Measurements from ENCODE around the gene TMEM143.
A peak's percentile ranks its signal among the peaks of the same experiment; 100 is the strongest.

Gene TMEM143

GRCh38 chr19:48338253-48338755, 25.4 kb downstream of the TMEM143 start:
- Histone ChIP-seq H3K27ac (ENCODE audit: low read depth, low read length) (no peak overlapping the region), H2BK5ac (ENCODE audit: low read depth, low read length, poor library complexity) (no peak overlapping the region), H2AFZ (ENCODE audit: insufficient read depth, low read length, poor library complexity) (no peak overlapping the region), H2AK5ac (ENCODE audit: low read length) (no peak overlapping the region), H2BK12ac (ENCODE audit: low read length) (no peak overlapping the region), H4K8ac (ENCODE audit: low read depth, low read length) (no peak overlapping the region), H4K12ac (ENCODE audit: low read depth, low read length) (no peak overlapping the region), H3K9me3 (ENCODE audit: insufficient read depth, low read depth, low read length) (peaks cover 2% of the 10 kb centered on the region), H3K4me3 (ENCODE audit: low read depth, low read length) (no peak overlapping the region), H3K36me3 (ENCODE audit: control insufficient read depth in 1 of 2, insufficient read depth in 2 of 2, low read length in 2 of 2) (peaks cover 0 to 2% of the 10 kb centered on the region in 2 experiments), H2BK120ac (ENCODE audit: insufficient read depth, low read length, poor library complexity) (no peak overlapping the region), H3K4me2 (ENCODE audit: low read length) (no peak overlapping the region), H3K14ac (ENCODE audit: low read length) (no peak overlapping the region), H3K4ac (ENCODE audit: low read depth, low read length) (no peak overlapping the region), H3K4me1 (ENCODE audit: control insufficient read depth in 1 of 2, insufficient read depth in 2 of 2, low read length in 2 of 2) (peaks cover 4 to 6% of the 10 kb centered on the region in 2 experiments), H3K27me3 (ENCODE audit: insufficient read depth, low read length) (no peaks in the 10 kb centered on the region), H3K79me1 (ENCODE audit: low read length) (peaks cover 7% of the 10 kb centered on the region), H3K9ac (ENCODE audit: low read length) (no peak overlapping the region), H3K18ac (ENCODE audit: low read length) (no peak overlapping the region), H3K79me2 (ENCODE audit: control insufficient read depth, insufficient read depth, low read length, poor library complexity) (no peaks in the 10 kb centered on the region), H3K23ac (ENCODE audit: low read length) (no peak overlapping the region), H4K91ac (ENCODE audit: low read depth, low read length) (no peak overlapping the region)
- DNase-seq, result no peak
- WGBS (ENCODE audit: extremely low coverage, insufficient coverage, insufficient read length), result no CpG with 5 or more reads among the region's 14 CpGs

- H3K79me2 ChIP-seq (ENCODE audit: control insufficient read depth, insufficient read depth, low read length, poor library complexity), result peaks cover 3% of the 10 kb centered on the region
- peak overlapping the region; percentile 56 for H3K4me3 ChIP-seq (ENCODE audit: low read depth, low read length)
- peak overlapping the region; percentile 4 for H3K9ac ChIP-seq (ENCODE audit: low read length)
- H3K27ac ChIP-seq (ENCODE audit: low read depth, low read length), result peak overlapping the region; percentile 42
- H2BK12ac ChIP-seq (ENCODE audit: low read length), result peak overlapping the region; percentile 41
- H4K91ac ChIP-seq (ENCODE audit: low read depth, low read length), result peak overlapping the region; percentile 64
- peak overlapping the region; percentile 83 for H3K14ac ChIP-seq (ENCODE audit: low read length)
- peak; percentile 95 to 96 for DNase-seq
- H3K4me2 ChIP-seq (ENCODE audit: low read length), result peak overlapping the region; percentile 66
- no peak overlapping the region for H3K23ac ChIP-seq (ENCODE audit: low read length)
- H3K18ac ChIP-seq (ENCODE audit: low read length), result peak overlapping the region; percentile 5
- peak overlapping the region; percentile 84 for H4K8ac ChIP-seq (ENCODE audit: low read depth, low read length)
- no CpG with 5 or more reads among the region's 54 CpGs for WGBS (ENCODE audit: extremely low coverage, insufficient coverage, insufficient read length)
- no peaks in the 10 kb centered on the region for H3K9me3 ChIP-seq (ENCODE audit: insufficient read depth, low read depth, low read length)
- H3K4me1 ChIP-seq (ENCODE audit: control insufficient read depth in 1 of 2, insufficient read depth in 2 of 2, low read length in 2 of 2), result peaks cover 15 to 21% of the 10 kb centered on the region in 2 experiments
- H3K4ac ChIP-seq (ENCODE audit: low read depth, low read length), result no peak overlapping the region
- peak overlapping the region; percentile 7 for H2BK5ac ChIP-seq (ENCODE audit: low read depth, low read length, poor library complexity)
- H2BK120ac ChIP-seq (ENCODE audit: insufficient read depth, low read length, poor library complexity), result peak overlapping the region; percentile 45
- peak overlapping the region; percentile 0 for H4K12ac ChIP-seq (ENCODE audit: low read depth, low read length)
- H3K79me1 ChIP-seq (ENCODE audit: low read length), result peaks cover 17% of the 10 kb centered on the region
- no peaks in the 10 kb centered on the region for H3K27me3 ChIP-seq (ENCODE audit: insufficient read depth, low read length)
- H3K36me3 ChIP-seq (ENCODE audit: control insufficient read depth in 1 of 2, insufficient read depth in 2 of 2, low read length in 2 of 2), result peaks cover 0 to 2% of the 10 kb centered on the region in 2 experiments
- H2AK5ac ChIP-seq (ENCODE audit: low read length), result peak overlapping the region; percentile 42
- H2AFZ ChIP-seq (ENCODE audit: insufficient read depth, low read length, poor library complexity), result peak overlapping the region; percentile 32
These were observed 30.0 kb downstream of the TMEM143 start for GRCh38 chr19:48333467-48334384.

GRCh38 chr19:48332662-48333466, 30.9 kb downstream of the TMEM143 start:
- peaks cover 3% of the 10 kb centered on the region for H3K79me2 ChIP-seq (ENCODE audit: control insufficient read depth, insufficient read depth, low read length, poor library complexity)
- peak overlapping the region; percentile 56 for H3K4me3 ChIP-seq (ENCODE audit: low read depth, low read length)
- peak overlapping the region; percentile 28 for H2AFZ ChIP-seq (ENCODE audit: insufficient read depth, low read length, poor library complexity)
- H2BK12ac ChIP-seq (ENCODE audit: low read length), result peak overlapping the region; percentile 41
- H3K23ac ChIP-seq (ENCODE audit: low read length), result no peak overlapping the region
- H2BK120ac ChIP-seq (ENCODE audit: insufficient read depth, low read length, poor library complexity), result peak overlapping the region; percentile 45
- no CpG with 5 or more reads among the region's 25 CpGs for WGBS (ENCODE audit: extremely low coverage, insufficient coverage, insufficient read length)
- H3K18ac ChIP-seq (ENCODE audit: low read length), result peak overlapping the region; percentile 5
- H2AK5ac ChIP-seq (ENCODE audit: low read length), result peak overlapping the region; percentile 8
- no peak overlapping the region for H3K9ac ChIP-seq (ENCODE audit: low read length)
- DNase-seq, result peak; percentile 95 to 98
- H3K4me2 ChIP-seq (ENCODE audit: low read length), result peak overlapping the region; percentile 66
- peak overlapping the region; percentile 59 for H4K8ac ChIP-seq (ENCODE audit: low read depth, low read length)
- peak overlapping the region; percentile 0 for H4K12ac ChIP-seq (ENCODE audit: low read depth, low read length)
- H3K4me1 ChIP-seq (ENCODE audit: control insufficient read depth in 1 of 2, insufficient read depth in 2 of 2, low read length in 2 of 2), result peaks cover 15 to 21% of the 10 kb centered on the region in 2 experiments
- H3K27ac ChIP-seq (ENCODE audit: low read depth, low read length), result peak overlapping the region; percentile 81
- no peaks in the 10 kb centered on the region for H3K27me3 ChIP-seq (ENCODE audit: insufficient read depth, low read length)
- peaks cover 17% of the 10 kb centered on the region for H3K79me1 ChIP-seq (ENCODE audit: low read length)
- H3K14ac ChIP-seq (ENCODE audit: low read length), result peak overlapping the region; percentile 21
- peak overlapping the region; percentile 7 for H2BK5ac ChIP-seq (ENCODE audit: low read depth, low read length, poor library complexity)
- no peaks in the 10 kb centered on the region for H3K9me3 ChIP-seq (ENCODE audit: insufficient read depth, low read depth, low read length)
- peak overlapping the region; percentile 33 for H4K91ac ChIP-seq (ENCODE audit: low read depth, low read length)
- H3K36me3 ChIP-seq (ENCODE audit: control insufficient read depth in 1 of 2, insufficient read depth in 2 of 2, low read length in 2 of 2), result peaks cover 0 to 2% of the 10 kb centered on the region in 2 experiments
- H3K4ac ChIP-seq (ENCODE audit: low read depth, low read length), result no peak overlapping the region

- Histone ChIP-seq H2BK12ac (ENCODE audit: low read length) (no peak overlapping the region), H4K8ac (ENCODE audit: low read depth, low read length) (peak overlapping the region; percentile 59), H3K79me1 (ENCODE audit: low read length) (peaks cover 17% of the 10 kb centered on the region), H2BK120ac (ENCODE audit: insufficient read depth, low read length, poor library complexity) (peak overlapping the region; percentile 61), H3K27ac (ENCODE audit: low read depth, low read length) (peak overlapping the region; percentile 81), H3K4me1 (ENCODE audit: control insufficient read depth in 1 of 2, insufficient read depth in 2 of 2, low read length in 2 of 2) (peaks cover 15 to 21% of the 10 kb centered on the region in 2 experiments), H3K18ac (ENCODE audit: low read length) (peak overlapping the region; percentile 50), H3K36me3 (ENCODE audit: control insufficient read depth in 1 of 2, insufficient read depth in 2 of 2, low read length in 2 of 2) (no peaks in the 10 kb centered on the region), H3K14ac (ENCODE audit: low read length) (no peak overlapping the region), H3K9ac (ENCODE audit: low read length) (no peak overlapping the region), H2AK5ac (ENCODE audit: low read length) (no peak overlapping the region), H2BK5ac (ENCODE audit: low read depth, low read length, poor library complexity) (peak overlapping the region; percentile 7), H4K91ac (ENCODE audit: low read depth, low read length) (peak overlapping the region; percentile 40), H3K79me2 (ENCODE audit: control insufficient read depth, insufficient read depth, low read length, poor library complexity) (peaks cover 3% of the 10 kb centered on the region), H2AFZ (ENCODE audit: insufficient read depth, low read length, poor library complexity) (no peak overlapping the region), H3K4me3 (ENCODE audit: low read depth, low read length) (no peak overlapping the region), H3K9me3 (ENCODE audit: insufficient read depth, low read depth, low read length) (peaks cover 4% of the 10 kb centered on the region), H3K4me2 (ENCODE audit: low read length) (peak overlapping the region; percentile 59), H3K4ac (ENCODE audit: low read depth, low read length) (no peak overlapping the region), H3K23ac (ENCODE audit: low read length) (no peak overlapping the region), H4K12ac (ENCODE audit: low read depth, low read length) (no peak overlapping the region), H3K27me3 (ENCODE audit: insufficient read depth, low read length) (no peaks in the 10 kb centered on the region)
- no CpG with 5 or more reads among the region's 6 CpGs for WGBS (ENCODE audit: extremely low coverage, insufficient coverage, insufficient read length)
- DNase-seq, result no peak
These were observed 31.4 kb downstream of the TMEM143 start for GRCh38 chr19:48332351-48332661.
